Testis (tissue), 3 donors: ENCODE data around the gene FRMD5. TPM values are rescaled to one million over a fixed set of nuclear protein-coding genes. Genes with fewer than 3 reads are reported as not detected.

ENCODE experiments used
- DNase-seq: peaks from one replicate; pipeline ENCODE4 v3.0.0-alpha.2; 2019
- H3K27ac ChIP-seq, 2 donors: fragments of 200-600 bp; sonication (generic); one replicate each; pipeline ENCODE4 v1.5.1; 2019
- H3K27me3 ChIP-seq: fragments of 200-600 bp; sonication (generic); one replicate; pipeline ENCODE4 v1.5.1; 2019
- H3K36me3 ChIP-seq: fragments of 200-600 bp; sonication (generic); one replicate; pipeline ENCODE4 v1.5.1; 2017; ENCODE audit warnings: low read depth; ENCODE audit errors: missing control alignments
- H3K4me1 ChIP-seq: fragments of 200-600 bp; sonication (generic); one replicate; pipeline ENCODE4 v1.5.1; 2019
- H3K4me3 ChIP-seq, 2 donors: fragments of 200-600 bp; sonication (generic); one replicate each; pipeline ENCODE4 v1.5.1; 2017 to 2019
- H3K9me3 ChIP-seq: fragments of 200-600 bp; sonication (generic); one replicate; pipeline ENCODE4 v1.5.1; 2017
- POLR2A ChIP-seq: fragments of 450-650 bp; IDR thresholded peaks from one replicate; pipeline ENCODE4 v1.6.1; 2017; ENCODE audit warnings: antibody characterized with exemption, mild to moderate bottlenecking, moderate library complexity
- WGBS, 2 donors: methylation state at CpG; one replicate each; pipeline ENCODE4 v1.1.5; 2018; 5-methylcytosine and 5-hydroxymethylcytosine counted together
- intact Hi-C: fragments of 100-400 bp; cut with DNase I; formaldehyde crosslinking; loops from one replicate; pipeline ENCODE4 v1.15.1; 2023; ENCODE audit warnings: low total_unique reads
- polyA plus RNA-seq: library from polyadenylated mRNA; stranded (reverse); fragments of 350-450 nt; fragmentation: Illumina TruSeq; extraction: RNeasy Lipid Tissue Mini Kit (QIAGEN cat#74804); gene quantifications from one replicate; pipeline ENCODE4 v1.2.3, GENCODE V29; 2014; ENCODE audit warnings: low read depth, low replicate concordance; ENCODE audit not compliant: insufficient read depth
- total RNA-seq, 2 donors: library from RNA; depleted of rRNA; stranded (reverse); fragments of >200 nt; gene quantifications; one replicate each; pipeline ENCODE4 v1.2.3, GENCODE V29; 2016
- TF ChIP-seq, protein P1 (sequence below), 3 experiments: fragments of 450-650 bp in 2 of 3; fragments of 200-600 bp in 1 of 3; sonication (generic) in 1 of 3; IDR thresholded peaks; one replicate each; pipeline ENCODE4 v1.5.1; 2016 to 2019; ENCODE audit warnings: antibody characterized with exemption in 3 of 3, mild to moderate bottlenecking in 2 of 3, moderate library complexity in 1 of 3

Gene FRMD5
- total and polyA plus RNA-seq, 3 donors from 2014 or later: 10.5 to 12.3 (median 10.6) TPM

- DNase-seq: no peak
- H3K36me3 ChIP-seq: no peaks in the 10 kb centered on the region
- H3K4me3 ChIP-seq: no peak overlapping the region
- no peaks in the 10 kb centered on the region for H3K27me3 ChIP-seq
- H3K9me3 ChIP-seq: no peaks in the 10 kb centered on the region
- 84 to 95% methylated on average over 6 of the region's 6 CpGs for WGBS, 2 donors
- H3K27ac ChIP-seq: no peak overlapping the region
- TF ChIP-seq, protein P1, sequence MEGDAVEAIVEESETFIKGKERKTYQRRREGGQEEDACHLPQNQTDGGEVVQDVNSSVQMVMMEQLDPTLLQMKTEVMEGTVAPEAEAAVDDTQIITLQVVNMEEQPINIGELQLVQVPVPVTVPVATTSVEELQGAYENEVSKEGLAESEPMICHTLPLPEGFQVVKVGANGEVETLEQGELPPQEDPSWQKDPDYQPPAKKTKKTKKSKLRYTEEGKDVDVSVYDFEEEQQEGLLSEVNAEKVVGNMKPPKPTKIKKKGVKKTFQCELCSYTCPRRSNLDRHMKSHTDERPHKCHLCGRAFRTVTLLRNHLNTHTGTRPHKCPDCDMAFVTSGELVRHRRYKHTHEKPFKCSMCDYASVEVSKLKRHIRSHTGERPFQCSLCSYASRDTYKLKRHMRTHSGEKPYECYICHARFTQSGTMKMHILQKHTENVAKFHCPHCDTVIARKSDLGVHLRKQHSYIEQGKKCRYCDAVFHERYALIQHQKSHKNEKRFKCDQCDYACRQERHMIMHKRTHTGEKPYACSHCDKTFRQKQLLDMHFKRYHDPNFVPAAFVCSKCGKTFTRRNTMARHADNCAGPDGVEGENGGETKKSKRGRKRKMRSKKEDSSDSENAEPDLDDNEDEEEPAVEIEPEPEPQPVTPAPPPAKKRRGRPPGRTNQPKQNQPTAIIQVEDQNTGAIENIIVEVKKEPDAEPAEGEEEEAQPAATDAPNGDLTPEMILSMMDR (IDR thresholded peaks at IDR 0.05): no peak
- TF ChIP-seq POLR2A: no peak
- no peaks in the 10 kb centered on the region for H3K4me1 ChIP-seq
- intact Hi-C loops: no loop called here
Measured at GRCh38 chr15:43934480-43934879, 260.6 kb downstream of the FRMD5 start.

- Histone ChIP-seq H3K36me3 (no peaks in the 10 kb centered on the region), H3K4me3 (no peak overlapping the region), H3K27me3 (no peaks in the 10 kb centered on the region), H3K9me3 (no peaks in the 10 kb centered on the region), H3K27ac (peak overlapping the region in 1 of 2 donors; percentile 15), H3K4me1 (no peaks in the 10 kb centered on the region)
- peak; percentile 33 for DNase-seq
- intact Hi-C loops: no loop called here
- no peak for TF ChIP-seq POLR2A
- TF ChIP-seq, protein P1 (IDR thresholded peaks at IDR 0.05): no peak
- 33 to 58% methylated on average over 3 of the region's 3 CpGs for WGBS, 2 donors
Measured at GRCh38 chr15:43932907-43933306, 262.2 kb downstream of the FRMD5 start.

DNA sequence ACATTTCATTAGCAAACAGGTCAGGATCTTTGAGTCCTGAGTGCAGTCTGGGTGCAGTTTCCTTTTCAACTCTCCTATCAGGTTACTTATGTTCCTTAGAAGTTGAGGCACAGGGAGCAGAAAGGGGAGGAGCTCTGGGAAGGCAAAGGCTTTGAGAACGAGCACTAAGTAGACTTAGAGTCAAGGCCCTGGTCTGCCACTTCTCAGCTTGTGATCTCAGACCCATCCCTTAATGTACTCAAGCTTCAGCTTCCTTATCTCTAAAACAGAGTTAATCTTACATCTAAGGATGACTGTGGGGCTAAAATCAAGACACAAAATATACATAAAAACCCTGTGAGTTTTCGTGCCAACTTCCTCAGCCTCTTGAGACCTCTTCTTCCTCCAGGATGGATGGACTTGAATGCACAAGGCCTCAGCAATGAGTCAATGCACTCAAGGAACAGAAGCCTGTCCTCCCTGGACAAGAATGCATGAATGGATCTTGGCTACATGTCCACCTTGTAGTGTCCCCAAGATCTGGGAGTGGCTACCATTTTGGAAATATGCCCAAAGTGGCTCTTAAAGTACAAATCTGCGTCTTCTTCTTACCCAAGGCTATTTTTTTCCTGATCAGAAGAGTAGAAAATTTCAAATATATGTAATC is 263.2 kb downstream of the FRMD5 start:
- H3K9me3 ChIP-seq: no peaks in the 10 kb centered on the region
- no peak for DNase-seq
- no peak overlapping the region for H3K4me3 ChIP-seq
- no peaks in the 10 kb centered on the region for H3K36me3 ChIP-seq
- TF ChIP-seq, protein P1 (IDR thresholded peaks at IDR 0.05): no peak
- TF ChIP-seq POLR2A: no peak
- no peaks in the 10 kb centered on the region for H3K27me3 ChIP-seq
- WGBS, 2 donors: 61 to 80% methylated on average over 3 of the region's 3 CpGs
- no peak overlapping the region for H3K27ac ChIP-seq
- no peaks in the 10 kb centered on the region for H3K4me1 ChIP-seq
- intact Hi-C loops: no loop called here

- intact Hi-C loops: no loop called here
- Histone ChIP-seq H3K36me3 (no peaks in the 10 kb centered on the region), H3K9me3 (no peaks in the 10 kb centered on the region), H3K4me3 (no peak overlapping the region), H3K27ac (no peak overlapping the region), H3K4me1 (peaks cover under 1% of the 10 kb centered on the region), H3K27me3 (no peaks in the 10 kb centered on the region)
- no peak for TF ChIP-seq POLR2A
- TF ChIP-seq, protein P1 (IDR thresholded peaks at IDR 0.05): no peak
- no peak for DNase-seq
- WGBS, 2 donors: 69 to 72% methylated on average over 3 of the region's 3 CpGs
Measured at GRCh38 chr15:43931119-43931518, 264.0 kb downstream of the FRMD5 start.

DNA sequence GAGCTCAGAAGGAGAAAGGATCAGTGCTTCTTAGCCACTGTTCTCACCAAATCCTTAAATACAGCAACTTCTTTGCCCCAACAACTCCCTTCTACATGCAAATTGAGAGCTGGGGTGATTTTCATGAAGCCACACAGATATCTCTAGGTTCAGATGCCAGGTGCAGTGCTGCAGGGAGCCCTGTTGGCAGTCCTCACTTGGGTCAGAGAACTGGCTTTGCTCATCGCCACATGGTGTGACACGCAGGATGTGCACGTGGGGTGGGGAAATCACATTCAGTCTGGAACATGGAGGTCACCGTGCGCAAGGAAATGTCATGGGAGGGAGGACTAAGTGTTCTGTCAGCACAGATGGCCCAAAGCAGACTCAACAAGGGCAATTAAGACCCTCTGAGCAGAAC is 264.5 kb downstream of the FRMD5 start:
- DNase-seq: no peak
- Histone ChIP-seq H3K4me3 (no peak overlapping the region), H3K27me3 (no peaks in the 10 kb centered on the region), H3K36me3 (no peaks in the 10 kb centered on the region), H3K9me3 (no peaks in the 10 kb centered on the region), H3K27ac (no peak overlapping the region), H3K4me1 (peaks cover 3% of the 10 kb centered on the region)
- WGBS, 2 donors: 70 to 80% methylated on average over 5 of the region's 5 CpGs
- TF ChIP-seq POLR2A: no peak
- TF ChIP-seq, protein P1 (IDR thresholded peaks at IDR 0.05): no peak
- intact Hi-C loops: no loop called here
